NCI-H446 treated with DMSO at 0.1 percent for 48 hours (cell line): Measurements from ENCODE around the gene LRRC8C.

Experiments used
- DNase-seq: peaks from one replicate; lab custom pipeline; 2025; lab: John Stamatoyannopoulos, UW

The LRRC8C gene

DNA sequence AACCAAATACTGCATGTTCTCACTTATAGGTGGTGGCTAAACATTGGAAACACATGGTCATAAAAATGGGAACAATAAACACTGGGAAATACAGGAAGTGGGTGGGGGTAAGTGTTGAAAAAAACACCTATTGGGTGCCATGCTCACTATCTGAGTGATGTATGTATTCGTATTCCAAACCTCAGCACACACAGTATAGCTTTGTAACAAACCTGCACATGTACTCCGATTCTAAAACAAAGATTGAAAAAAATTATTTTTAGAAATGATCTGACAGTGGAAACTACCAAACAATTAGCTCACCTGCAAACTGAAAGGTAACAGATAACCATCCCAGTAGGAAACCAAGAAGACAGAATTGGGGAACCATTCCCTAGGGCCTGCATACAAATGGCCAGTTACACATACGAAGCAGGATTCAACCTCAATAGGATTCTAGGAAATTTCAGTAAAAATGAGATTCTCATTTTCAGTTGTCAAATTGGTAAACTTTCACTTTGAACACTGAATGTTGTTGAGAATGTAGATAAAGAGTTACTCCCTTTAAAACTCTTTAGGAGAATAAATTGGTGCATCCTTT, 99.8 kb downstream of the LRRC8C start:
- DNase-seq, result no peak

- no peak for DNase-seq
Observed at GRCh38 chr1:89733748-89734147, 100.8 kb downstream of the LRRC8C start.

DNA sequence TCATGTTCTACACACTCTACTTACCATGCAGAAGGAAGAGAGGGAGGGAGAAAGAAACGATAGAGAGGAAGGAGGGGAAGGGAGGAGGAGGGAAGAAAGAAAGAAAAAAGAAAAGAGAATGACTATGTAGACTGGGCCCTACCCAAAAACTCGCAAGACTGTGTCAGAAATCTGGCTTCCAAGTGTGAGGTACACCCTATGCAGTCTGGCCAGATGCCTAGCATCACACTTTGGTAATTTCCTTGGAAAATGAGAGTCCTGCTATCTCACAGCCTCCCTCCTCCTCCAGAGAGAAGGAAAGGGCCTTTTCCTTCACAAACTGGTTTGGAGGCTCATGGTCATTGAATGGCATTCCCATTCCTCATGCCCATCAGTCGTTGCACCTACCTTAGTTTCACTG, 101.5 kb downstream of the LRRC8C start:
- no peak for DNase-seq

DNA sequence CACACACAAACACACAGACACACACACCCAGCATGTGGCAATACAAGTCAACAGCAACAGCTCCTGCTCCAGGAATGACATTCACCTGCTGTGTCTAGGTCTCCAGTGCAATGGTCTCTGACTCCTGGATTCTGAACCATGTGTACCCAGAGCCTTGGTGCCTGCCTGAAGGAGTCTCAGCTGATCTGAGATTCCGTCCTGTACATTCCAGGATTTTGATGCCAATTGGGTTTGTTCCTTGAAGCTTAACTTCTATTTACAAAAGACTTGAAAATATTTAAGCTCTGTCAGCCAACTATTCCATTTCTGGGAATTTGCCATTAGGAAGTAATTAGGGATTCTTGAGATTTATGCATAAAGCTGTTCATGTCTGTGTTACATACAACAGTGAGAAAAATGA, 102.6 kb downstream of the LRRC8C start:
- no peak for DNase-seq

DNA sequence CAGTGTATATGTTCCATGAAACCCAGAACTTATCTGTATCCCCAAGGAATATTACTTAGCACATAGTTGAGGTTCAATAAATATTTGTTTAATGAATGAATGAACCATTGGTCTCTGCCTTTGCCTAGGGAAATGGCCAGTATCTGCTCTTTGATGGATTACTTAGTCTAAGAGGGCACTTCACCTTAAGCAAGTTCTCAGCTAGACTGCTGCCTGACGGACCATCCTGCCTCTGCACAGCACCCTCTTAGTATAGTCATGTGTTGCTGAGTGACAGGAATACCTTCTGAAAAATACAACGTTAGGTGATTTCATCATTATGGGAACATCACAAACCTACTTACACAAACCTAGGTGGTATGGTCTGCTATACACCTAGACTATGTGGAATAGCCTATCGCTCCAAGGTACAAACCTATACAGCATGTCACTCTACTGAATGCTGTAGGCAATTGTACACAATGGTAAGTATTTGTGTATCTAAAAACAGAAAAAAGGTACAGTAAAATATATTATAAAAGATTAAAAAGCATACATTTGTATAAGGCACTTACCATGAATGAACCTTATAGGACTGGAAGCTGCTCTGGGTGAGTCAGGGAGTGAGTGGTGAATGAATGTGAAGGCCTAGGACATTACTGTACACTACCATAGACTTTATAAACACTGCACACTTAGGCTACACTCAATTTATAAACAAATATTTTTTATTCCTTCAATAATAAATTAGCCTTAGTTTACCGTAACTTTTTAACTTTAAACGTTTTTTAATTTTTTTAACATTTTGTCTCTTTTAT, 104.2 kb downstream of the LRRC8C start:
- no peak for DNase-seq

GRCh38 chr1:89737985-89738510, 105.1 kb downstream of the LRRC8C start:
- DNase-seq, result no peak

- no peak for DNase-seq
Observed at GRCh38 chr1:89739013-89739843, 106.3 kb downstream of the LRRC8C start.

DNA sequence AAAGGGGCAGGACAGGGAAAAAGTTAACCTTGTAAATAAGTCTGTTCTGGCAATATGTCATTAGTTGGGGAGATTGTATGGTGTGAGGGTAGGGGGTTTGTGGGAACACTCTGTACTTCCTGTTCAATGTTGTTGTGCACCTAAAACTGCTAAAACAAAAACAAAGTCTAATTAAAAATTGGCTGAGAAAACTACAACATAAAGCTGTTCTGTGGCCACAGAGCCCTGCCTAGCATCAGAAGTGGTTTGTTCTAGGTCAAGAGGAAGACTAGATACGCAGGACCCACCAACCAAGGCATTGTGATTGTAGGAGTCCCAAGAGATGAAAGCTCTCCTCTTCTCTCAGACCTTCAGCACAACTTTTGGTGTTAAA, 106.9 kb downstream of the LRRC8C start:
- no peak for DNase-seq

GRCh38 chr1:89743788-89744187, 110.9 kb downstream of the LRRC8C start:
- peak; percentile 79 for DNase-seq

GRCh38 chr1:89746424-89747149, 113.7 kb downstream of the LRRC8C start:
- no peak for DNase-seq

DNA sequence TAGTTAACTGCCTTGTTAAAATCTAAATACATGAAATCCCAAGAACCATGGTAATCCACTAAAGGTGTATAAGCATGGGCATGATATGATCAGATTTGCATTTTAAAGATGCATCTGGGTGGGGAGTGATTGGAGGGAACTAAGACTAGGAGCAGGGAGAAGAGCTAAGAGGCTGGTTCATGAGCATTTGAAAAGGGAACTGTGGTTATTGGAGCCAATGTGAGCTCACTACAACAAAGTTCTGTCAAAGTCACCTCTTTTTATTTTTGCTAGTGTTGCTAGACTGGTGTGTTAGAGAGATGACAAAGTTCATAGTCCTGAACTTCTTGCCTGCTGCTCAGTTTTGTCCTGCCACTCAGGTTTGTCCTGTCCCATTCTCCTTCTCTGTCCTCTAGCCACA, 120.8 kb downstream of the LRRC8C start:
- DNase-seq, result no peak

DNA sequence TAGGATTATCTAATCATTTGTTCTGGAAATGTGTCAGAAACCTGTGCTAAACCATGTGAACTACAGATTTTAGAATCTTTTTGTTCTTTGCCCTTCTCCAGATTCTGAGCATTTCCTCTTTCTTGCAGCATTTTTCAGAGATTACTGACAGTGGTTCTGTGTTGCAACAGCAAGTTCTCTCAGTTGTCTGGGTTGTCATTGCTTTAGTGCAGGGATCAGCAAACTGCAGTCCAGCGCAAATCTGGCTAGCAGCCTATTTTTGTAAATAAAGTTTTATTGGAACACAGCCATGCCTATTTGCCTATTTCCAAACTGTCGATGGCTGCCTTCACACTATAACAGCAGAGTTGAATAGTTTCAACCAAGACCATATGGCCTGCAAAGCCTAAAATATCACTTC, 121.6 kb downstream of the LRRC8C start:
- peak; percentile 30 for DNase-seq

DNA sequence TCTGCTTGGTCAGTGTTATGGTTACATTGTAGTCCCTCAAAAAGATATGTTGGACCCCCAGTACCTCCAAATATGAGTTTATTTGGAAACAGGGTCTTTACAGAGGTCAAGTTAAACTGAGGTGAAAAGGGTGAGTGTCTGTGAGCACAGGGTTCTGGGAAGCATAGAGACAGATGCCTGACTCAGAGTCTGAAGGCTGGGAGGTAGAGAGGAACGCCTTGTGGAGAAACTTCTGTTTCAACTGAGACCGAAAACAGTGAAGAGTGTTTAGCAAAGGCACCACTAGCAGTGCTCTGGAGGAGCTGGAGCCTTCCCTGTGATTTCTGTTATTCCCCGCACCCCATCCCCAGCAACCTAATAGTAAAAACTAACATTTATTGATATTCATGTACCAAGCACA, 122.7 kb downstream of the LRRC8C start:
- no peak for DNase-seq

DNA sequence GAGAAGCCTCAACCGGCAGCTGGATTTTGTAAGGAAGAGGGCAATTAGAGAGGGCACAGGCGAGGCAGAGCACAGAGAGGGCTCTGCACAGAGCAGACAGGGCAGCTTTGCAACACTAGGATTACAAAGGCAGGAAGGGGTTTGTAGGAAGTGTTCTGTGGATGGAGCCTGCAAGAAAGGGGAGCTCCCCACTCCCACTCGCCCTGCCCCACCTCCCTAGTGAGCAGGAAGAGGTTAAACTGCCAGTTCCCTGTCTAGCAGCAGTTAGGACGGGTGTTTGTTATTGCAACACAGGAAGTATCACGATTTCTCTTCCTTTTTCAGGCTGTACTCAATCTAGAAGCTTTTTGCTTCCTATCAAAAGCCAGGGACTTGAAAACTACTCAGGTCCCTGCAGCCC, 124.6 kb downstream of the LRRC8C start:
- DNase-seq, result no peak

DNA sequence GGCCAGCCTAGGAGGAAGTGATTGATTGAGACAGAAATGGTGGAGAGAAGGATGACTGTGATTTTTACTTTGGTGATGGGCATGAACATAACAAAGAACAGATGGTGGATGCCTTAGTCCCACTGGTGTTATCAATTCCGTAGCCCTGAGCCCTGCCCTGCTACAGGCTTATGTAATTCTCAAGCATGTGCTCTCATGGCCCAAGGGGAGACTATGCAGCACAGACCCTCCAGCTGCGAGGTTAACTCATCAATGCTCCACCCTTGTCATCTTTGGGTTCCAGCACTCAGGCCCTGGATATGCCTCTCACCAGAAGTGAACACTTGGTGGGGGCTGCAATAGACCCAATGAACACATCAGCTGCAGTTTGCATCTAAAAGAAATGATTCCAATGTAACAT, 125.2 kb downstream of the LRRC8C start:
- no peak for DNase-seq

DNA sequence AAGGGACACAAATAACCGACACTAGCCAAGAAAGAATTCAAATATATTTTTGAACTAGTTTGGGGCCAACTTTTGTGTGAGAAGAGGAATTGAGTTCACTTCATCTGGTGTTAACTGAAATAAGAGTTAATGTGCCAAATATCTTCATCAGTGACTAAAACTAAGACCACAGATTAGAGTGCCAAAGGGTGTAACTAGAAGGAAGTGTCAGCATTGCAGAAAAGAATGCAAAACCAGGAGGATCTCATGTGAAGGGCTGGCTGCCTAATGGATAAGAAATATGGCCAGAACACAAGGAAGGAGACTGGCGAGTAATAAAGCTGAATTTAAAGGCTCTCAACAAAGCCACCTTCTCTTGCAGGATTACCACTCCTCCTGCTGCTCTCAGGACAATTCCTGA, 126.1 kb downstream of the LRRC8C start:
- no peak for DNase-seq

DNA sequence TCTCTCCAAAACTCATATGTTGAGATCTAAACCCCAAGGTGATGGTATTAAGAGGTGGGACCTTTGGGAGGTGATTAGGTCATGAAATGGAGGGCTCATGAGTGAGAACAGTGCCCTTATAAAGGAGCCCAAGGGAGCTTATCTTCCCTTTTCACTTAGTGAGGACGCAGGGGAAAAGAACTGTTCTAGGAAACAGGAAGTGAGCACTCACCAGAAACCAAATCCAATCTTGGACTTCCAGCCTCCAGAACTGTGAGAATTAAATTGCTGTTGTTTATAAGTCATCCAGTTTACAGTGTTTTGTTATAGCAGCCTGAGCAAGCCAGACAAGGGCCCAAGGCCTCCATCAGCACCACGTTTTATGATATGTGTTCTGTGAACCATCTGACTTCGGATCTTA, 127.6 kb downstream of the LRRC8C start:
- no peak for DNase-seq

- no peak for DNase-seq
Observed at GRCh38 chr1:89761338-89761737, 128.4 kb downstream of the LRRC8C start.

- no peak for DNase-seq
Observed at GRCh38 chr1:89761901-89762300, 129.0 kb downstream of the LRRC8C start.

GRCh38 chr1:89762386-89762778, 129.5 kb downstream of the LRRC8C start:
- DNase-seq, result no peak

GRCh38 chr1:89762779-89763648, 130.1 kb downstream of the LRRC8C start:
- peak; percentile 78 for DNase-seq
